Thymus (tissue), 11 donors: Measurements from ENCODE around the gene PARD3B. TPM values are rescaled to one million over a fixed set of nuclear protein-coding genes. Genes with fewer than 3 reads are reported as not detected.

ENCODE experiments used
- DNase-seq, 9 donors: peaks; one replicate each; pipeline ENCODE4 v3.0.0-alpha.2; 2013; ENCODE audit warnings: low spot score in 9 of 9, low read depth in 6 of 9, missing footprints in 1 of 9
- H3K27ac ChIP-seq, 2 donors: one replicate each; pipeline ENCODE4 v1.5.1; 2013; ENCODE audit warnings: control low read depth in 1 of 2, low read depth in 1 of 2, low read length in 1 of 2, mild to moderate bottlenecking in 1 of 2, moderate library complexity in 1 of 2
- H3K27me3 ChIP-seq, 2 donors: one replicate each; pipeline ENCODE4 v1.5.1; 2013; ENCODE audit warnings: low read length in 1 of 2; ENCODE audit not compliant: control insufficient read depth in 2 of 2, insufficient read depth in 1 of 2
- H3K36me3 ChIP-seq, 2 donors: one replicate each; pipeline ENCODE4 v1.5.1; 2013; ENCODE audit warnings: low read length in 1 of 2, mild to moderate bottlenecking in 1 of 2, moderate library complexity in 1 of 2; ENCODE audit not compliant: control insufficient read depth in 2 of 2, insufficient read depth in 2 of 2
- H3K4me1 ChIP-seq, 2 donors: one replicate each; pipeline ENCODE4 v1.5.1; 2013; ENCODE audit warnings: low read length in 2 of 2; ENCODE audit not compliant: control insufficient read depth in 2 of 2, insufficient read depth in 2 of 2
- H3K4me3 ChIP-seq, 2 donors: one replicate each; pipeline ENCODE4 v1.5.1; 2013; ENCODE audit warnings: low read length in 2 of 2, control low read depth in 1 of 2, mild to moderate bottlenecking in 1 of 2
- H3K9me3 ChIP-seq, 2 donors: one replicate each; pipeline ENCODE4 v1.5.1; 2013; ENCODE audit warnings: low read length in 1 of 2, mild to moderate bottlenecking in 1 of 2; ENCODE audit not compliant: control insufficient read depth in 2 of 2, insufficient read depth in 1 of 2
- WGBS: extraction: QIAGEN DNeasy Blood & Tissue Kit; methylation state at CpG from one replicate; pipeline ENCODE4 v1.1.7; 2013; 5-methylcytosine and 5-hydroxymethylcytosine counted together
- polyA plus RNA-seq: library from polyadenylated mRNA; stranded (reverse); fragments of 200-250 nt; gene quantifications from one replicate; pipeline ENCODE4 v1.2.3, GENCODE V29; 2013
- total RNA-seq: library from RNA; stranded (reverse); fragments of 120-200 nt; gene quantifications from one replicate; pipeline ENCODE4 v1.2.4, GENCODE V29; 2013
- donor health status: healthy.

PARD3B gene
- total and polyA plus RNA-seq, 2 donors, result 1.0 to 2.4 TPM

- Histone ChIP-seq H3K9me3 (no peaks in the 10 kb centered on the region), H3K4me3 (no peak overlapping the region), H3K4me1 (no peaks in the 10 kb centered on the region), H3K27me3 (no peaks in the 10 kb centered on the region), H3K36me3 (no peaks in the 10 kb centered on the region), H3K27ac (no peak overlapping the region)
- DNase-seq, result no peak
- WGBS, result 99% methylated on average over 3 of the region's 3 CpGs
Measured at GRCh38 chr2:204834716-204835384, 289.6 kb downstream of the PARD3B start.

GRCh38 chr2:204835786-204836185, 290.5 kb downstream of the PARD3B start:
- Histone ChIP-seq H3K36me3 (no peaks in the 10 kb centered on the region), H3K27ac (no peak overlapping the region), H3K9me3 (no peaks in the 10 kb centered on the region), H3K27me3 (no peaks in the 10 kb centered on the region), H3K4me1 (no peaks in the 10 kb centered on the region), H3K4me3 (no peak overlapping the region)
- DNase-seq, result no peak
- 96% methylated on average over 3 of the region's 3 CpGs for WGBS

GRCh38 chr2:204840504-204840903, 295.2 kb downstream of the PARD3B start:
- Histone ChIP-seq H3K27ac (no peak overlapping the region), H3K9me3 (no peaks in the 10 kb centered on the region), H3K36me3 (no peaks in the 10 kb centered on the region), H3K4me1 (no peaks in the 10 kb centered on the region), H3K27me3 (no peaks in the 10 kb centered on the region), H3K4me3 (no peak overlapping the region)
- 62% methylated on average over 5 of the region's 5 CpGs for WGBS
- no peak for DNase-seq

DNA sequence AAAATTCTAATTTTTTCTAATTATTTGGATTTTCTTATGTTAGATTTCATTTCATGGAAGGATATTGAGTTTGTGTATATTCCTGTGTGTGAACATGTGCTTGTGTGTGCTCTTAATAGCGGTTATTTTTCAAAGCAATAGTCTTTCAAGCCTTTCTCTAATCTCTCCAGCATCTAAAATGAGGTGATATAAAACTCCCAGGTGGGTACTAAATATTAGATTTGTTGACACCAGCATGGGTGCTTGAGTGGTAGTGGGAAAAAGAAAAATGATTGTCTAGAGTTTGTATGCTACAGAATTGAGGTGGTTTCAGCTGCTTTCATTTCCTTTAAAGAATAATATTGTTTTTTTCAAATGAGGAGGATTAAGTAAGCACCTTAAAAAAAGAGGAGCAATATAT, 296.8 kb downstream of the PARD3B start:
- no peaks in the 10 kb centered on the region for H3K4me1 ChIP-seq
- H3K27me3 ChIP-seq, result no peaks in the 10 kb centered on the region
- H3K27ac ChIP-seq, result no peak overlapping the region
- 99% methylated on average over 1 of the region's 1 CpG for WGBS
- no peaks in the 10 kb centered on the region for H3K9me3 ChIP-seq
- no peak for DNase-seq
- H3K4me3 ChIP-seq, result no peak overlapping the region
- H3K36me3 ChIP-seq, result no peaks in the 10 kb centered on the region

- WGBS, result 74% methylated on average over 9 of the region's 9 CpGs
- Histone ChIP-seq H3K27me3 (no peaks in the 10 kb centered on the region), H3K27ac (no peak overlapping the region), H3K4me1 (no peaks in the 10 kb centered on the region), H3K36me3 (no peaks in the 10 kb centered on the region), H3K4me3 (no peak overlapping the region), H3K9me3 (no peaks in the 10 kb centered on the region)
- DNase-seq, result peak in 1 of 9 donors; percentile 6
Measured at GRCh38 chr2:204842661-204843485, 297.6 kb downstream of the PARD3B start.

DNA sequence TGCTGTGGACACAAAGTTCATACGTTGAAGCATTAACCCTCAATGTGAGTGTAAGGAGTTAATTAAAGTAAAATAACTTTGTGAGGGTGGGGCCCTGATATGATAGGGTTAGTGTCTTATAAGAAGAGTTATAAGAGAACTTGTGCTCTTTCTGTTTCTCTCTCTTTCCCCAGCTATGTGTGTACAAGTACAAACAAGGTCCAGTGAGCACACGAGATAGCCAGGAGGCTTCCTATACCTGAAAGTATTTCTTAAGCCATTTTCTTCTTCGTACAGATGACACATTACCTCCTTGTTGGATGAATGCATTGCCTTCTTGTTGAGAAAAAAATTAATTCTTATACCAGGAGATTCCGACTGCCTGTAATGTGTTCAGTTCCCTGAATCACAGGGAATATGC, 301.2 kb downstream of the PARD3B start:
- H3K36me3 ChIP-seq, result no peaks in the 10 kb centered on the region
- no peaks in the 10 kb centered on the region for H3K27me3 ChIP-seq
- no peak for DNase-seq
- WGBS, result 94% methylated on average over 4 of the region's 4 CpGs
- H3K27ac ChIP-seq, result no peak overlapping the region
- no peak overlapping the region for H3K4me3 ChIP-seq
- no peaks in the 10 kb centered on the region for H3K4me1 ChIP-seq
- H3K9me3 ChIP-seq, result no peaks in the 10 kb centered on the region

- 97% methylated on average over 3 of the region's 3 CpGs for WGBS
- Histone ChIP-seq H3K4me1 (no peaks in the 10 kb centered on the region), H3K9me3 (no peaks in the 10 kb centered on the region), H3K36me3 (no peaks in the 10 kb centered on the region), H3K27me3 (no peaks in the 10 kb centered on the region), H3K27ac (no peak overlapping the region), H3K4me3 (no peak overlapping the region)
- no peak for DNase-seq
Measured at GRCh38 chr2:204849892-204850291, 304.6 kb downstream of the PARD3B start.

- no peak overlapping the region for H3K4me3 ChIP-seq
- no peak overlapping the region for H3K27ac ChIP-seq
- H3K27me3 ChIP-seq, result no peaks in the 10 kb centered on the region
- WGBS, result 96% methylated on average over 4 of the region's 4 CpGs
- H3K4me1 ChIP-seq, result no peaks in the 10 kb centered on the region
- no peak for DNase-seq
- H3K9me3 ChIP-seq, result no peaks in the 10 kb centered on the region
- no peaks in the 10 kb centered on the region for H3K36me3 ChIP-seq
Measured at GRCh38 chr2:204850581-204850980, 305.3 kb downstream of the PARD3B start.

DNA sequence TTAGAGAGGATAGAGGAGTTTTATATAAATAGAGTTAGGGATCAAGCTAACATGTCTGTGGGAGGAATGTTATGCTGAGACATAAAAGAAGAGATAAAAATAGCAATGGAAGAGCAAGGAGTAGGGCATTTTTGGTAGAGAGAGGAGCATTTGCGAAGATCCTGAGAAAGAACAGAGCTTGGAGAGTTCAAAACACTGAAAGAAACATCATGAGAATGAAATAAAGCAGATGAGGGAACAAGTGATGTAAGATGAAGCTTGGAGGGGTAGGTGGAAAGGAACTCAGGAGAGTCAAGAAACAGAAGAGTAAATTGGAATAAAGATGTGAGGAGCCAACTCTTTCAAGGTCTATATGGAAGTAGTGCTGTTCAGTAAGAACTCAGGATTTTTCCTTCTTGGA, 308.6 kb downstream of the PARD3B start:
- no peaks in the 10 kb centered on the region for H3K4me1 ChIP-seq

More for the DNA sequence above, 308.6 kb downstream of the PARD3B start:
- WGBS, result 100% methylated on average over 1 of the region's 1 CpG
- no peak overlapping the region for H3K27ac ChIP-seq
- no peaks in the 10 kb centered on the region for H3K9me3 ChIP-seq
- no peaks in the 10 kb centered on the region for H3K27me3 ChIP-seq
- H3K36me3 ChIP-seq, result no peaks in the 10 kb centered on the region
- no peak overlapping the region for H3K4me3 ChIP-seq
- DNase-seq, result no peak
